Fibroblast of skin of left quadriceps (primary cell): Measurements from ENCODE around the gene NEK6.

Experiments
- DNase-seq, 2 experiments: peaks; one replicate each; pipeline ENCODE4 v3.0.0-alpha.2; 2013; ENCODE audit warnings: low read depth in 2 of 2

The NEK6 gene

DNA sequence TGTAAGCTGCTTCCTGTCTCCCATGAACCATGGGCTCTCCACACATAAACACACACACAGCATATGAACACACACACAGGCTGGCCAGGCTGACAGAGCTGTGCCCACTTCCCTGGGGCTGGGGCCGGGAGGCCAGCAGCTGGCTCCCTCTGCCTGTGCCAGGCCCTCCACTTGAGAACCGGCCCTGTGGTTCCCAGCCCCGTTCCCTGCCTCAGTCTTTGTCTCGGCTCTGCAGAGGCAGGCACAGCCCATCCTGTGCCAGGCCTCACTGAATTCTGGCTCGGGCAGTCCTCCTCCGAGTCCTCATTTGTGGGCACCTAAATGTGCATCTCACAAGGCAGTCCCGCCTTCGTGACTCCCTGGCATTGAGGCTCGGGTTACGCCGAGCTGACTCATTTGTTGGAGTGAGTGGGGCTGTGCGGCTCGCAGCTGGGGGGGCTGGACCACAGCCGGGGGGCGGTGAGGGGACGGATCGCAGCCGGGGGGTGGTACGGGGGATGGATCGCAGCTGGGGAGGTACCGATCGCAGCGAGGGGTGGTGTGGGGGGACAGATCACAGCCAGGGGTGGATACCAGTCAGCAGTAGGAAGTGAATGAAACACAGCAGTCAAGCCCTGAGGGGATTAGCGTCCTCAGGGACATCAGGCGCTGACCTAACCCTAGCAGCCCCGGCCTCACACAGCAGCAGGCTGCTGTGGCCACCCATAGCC is 85.2 kb downstream of the NEK6 start:
- peak; percentile 78 to 82 for DNase-seq

DNA sequence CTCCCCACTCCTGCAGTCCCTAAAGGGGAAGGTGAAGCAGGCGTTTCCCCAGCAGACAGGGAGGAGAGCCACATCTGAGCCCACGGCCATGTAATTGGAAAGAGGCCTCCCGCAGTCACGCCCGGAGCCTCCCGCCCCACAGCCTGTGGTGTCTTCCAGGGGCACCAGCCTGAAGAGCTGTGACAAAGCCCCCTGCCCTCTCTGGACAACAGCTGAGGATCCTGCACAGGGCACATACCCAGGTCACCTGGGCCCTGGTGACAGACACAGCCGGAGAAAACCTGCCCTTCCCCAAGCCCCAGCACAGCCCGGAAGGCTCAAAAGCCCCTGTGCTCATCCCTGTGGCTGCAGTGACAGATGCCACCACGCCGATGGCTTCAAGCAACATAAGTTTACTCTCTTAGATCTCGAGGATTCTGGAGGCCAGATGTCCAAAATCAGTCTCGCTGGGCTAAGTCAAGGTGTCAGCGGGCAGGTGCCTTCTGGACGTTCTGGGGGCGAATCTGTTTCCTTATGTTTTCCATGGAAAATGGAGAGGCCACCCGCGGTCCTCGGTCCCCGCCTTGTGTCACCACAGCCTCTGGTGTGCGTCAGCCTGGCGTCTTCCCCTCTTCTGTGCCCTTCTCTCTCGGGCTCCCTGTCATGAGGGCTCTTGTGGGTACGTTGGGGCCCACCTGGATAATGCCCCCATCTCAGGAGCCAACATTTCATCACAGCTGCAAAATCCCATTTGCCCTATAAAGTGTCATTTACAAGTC is 86.0 kb downstream of the NEK6 start:
- no peak for DNase-seq

DNA sequence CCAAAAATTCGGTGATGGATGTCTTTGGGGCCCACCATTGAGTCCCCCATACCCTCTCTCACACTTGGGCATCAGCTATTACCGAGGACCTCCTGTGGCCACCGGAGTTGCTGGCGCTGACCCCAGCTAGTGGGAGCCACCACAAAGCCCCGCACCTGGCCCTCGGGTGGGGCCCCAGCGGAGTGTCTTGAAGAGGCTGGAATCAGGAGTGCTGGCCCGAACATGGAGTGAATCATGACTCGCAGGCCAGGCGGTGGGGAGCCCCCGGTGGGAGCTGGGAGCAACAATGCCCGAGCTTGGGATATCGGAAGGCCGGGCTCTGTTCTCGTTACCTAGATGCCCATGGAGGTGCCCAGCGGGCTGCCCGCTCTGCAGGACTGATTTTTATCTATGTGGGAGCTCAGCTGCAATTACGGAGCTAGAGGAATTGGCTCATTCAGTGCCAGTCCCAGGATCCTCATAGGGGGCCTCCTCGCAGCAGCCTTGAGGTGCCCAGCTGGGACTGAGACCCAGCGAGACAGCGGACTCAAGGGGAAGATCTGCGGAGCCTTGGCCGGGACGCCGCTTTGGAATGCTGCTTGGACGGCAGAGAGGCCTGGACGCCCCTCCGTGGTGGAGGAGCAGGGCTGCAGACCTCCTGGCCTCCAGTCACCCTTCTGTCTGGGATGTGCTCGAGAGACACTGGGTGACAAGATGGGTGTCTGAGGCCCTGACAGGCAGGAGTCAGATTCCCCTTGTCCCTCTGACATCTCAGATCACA is 86.7 kb downstream of the NEK6 start:
- DNase-seq: no peak

DNA sequence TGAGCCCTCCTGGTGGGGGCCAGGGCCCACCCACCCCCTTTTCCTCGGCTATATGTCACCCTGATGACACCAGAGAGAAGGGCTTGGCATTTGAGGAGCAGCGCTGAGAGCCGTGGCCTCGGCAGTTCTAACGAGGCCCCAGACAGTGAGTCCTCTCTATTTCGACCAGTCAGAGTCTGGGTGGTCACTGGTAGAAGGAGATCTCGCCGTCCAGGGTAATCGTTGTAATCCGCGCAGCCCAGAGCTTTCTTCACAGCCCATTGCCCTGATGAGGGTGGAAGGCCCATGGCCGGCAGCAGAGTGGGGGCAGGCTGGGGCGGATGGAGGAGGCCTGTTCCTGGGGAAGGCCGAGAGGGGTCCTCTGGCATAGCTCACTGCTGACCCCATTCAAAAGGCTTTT is 87.3 kb downstream of the NEK6 start:
- no peak for DNase-seq

DNA sequence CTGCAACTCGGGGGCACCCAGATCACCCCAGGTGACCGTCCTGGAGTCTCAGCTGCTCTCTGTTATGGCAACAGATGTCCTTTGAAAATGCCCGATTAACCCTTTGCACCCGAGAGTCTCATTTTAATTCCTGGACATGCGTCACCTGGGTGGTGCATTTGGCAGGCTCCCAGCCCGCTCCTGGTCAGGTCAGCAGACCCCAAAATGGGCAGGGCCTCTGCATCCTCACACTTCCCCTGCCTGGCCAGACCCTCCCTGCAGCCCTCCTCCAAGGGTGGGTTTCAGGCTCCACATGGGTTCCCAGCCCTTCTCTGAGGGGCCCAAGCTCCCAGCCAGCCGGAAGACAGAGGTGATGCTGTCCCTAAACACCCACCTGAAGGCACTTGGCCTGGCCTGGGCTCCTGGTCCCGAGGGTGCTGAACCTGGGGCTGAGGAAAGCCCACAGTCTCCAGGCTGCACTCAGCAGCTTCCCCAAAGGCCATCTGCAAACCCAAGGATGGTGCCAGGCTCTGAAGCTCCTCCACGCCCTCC is 88.1 kb downstream of the NEK6 start:
- DNase-seq: no peak

DNA sequence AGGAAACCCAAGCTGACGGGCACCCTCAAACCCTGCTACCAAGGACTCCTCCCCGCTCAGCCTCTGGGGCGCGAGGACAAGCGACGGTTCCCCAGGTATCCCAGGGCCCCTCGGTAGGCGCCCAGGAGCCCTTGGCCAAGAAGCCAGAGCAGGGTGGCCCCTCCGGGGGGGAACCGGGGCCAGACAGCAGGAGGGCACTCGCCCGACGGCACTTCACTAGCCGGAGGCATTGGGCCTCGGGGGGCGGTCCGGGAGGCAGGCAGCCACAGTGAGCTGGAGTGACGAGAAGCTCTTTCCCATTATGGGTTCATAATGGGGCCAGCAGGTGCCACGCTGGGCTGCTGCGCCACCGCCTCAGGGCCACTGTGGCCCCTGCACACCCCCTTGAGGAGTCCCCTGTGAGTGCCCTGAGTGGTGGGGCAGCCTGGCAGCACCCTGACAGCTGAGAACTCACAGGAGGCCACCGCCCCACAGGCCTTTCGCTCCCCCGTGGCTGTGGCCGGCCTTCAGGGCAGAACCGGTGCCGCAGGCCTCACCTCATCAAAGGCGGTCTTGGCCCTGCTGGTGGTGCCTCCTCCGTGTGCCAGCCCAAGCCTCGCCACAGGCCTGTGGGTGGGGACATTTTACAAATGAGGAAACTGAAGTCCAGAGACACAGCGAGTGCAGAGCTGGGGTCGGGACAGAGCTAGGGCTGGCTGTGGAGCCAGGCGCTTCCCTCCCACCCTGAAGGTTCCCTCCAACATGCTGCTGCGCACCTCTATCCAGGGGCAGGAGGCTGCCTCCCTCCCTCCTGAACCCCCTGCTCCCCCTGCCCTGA is 88.8 kb downstream of the NEK6 start:
- DNase-seq: no peak

DNA sequence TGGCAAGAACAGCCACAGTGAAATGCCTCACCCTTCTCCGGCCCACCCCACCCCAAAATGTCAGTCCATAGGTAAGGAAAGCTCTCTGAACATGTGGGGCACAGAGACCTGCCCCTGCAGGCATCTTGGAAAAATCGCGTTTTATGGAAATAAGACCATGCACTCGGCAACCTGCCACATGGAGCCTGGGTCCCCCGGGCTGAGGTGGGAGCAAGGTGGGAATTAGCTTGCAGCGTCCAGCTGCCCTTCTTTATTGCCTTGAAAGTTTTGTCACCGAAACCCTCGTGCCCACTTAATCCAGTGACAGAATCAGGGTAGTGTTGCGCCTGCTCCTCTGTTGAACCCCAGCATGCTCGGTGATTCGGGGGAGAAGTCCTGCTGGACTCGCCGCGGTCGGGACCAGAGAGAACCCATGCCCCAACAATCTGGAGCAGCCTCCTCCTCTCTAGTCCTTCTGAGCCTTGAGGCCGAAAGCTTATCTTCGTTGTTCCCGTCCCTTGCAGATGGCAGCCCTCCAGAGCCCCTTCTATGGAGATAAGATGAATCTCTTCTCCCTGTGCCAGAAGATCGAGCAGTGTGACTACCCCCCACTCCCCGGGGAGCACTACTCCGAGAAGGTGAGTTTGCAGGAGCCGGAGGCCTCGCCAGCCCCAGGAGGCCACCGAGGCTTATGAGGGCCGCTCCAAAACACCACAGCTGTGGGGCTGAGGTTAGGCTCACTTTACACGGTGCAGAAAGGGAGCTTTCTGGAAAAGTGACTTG is 89.6 kb downstream of the NEK6 start:
- no peak for DNase-seq

DNA sequence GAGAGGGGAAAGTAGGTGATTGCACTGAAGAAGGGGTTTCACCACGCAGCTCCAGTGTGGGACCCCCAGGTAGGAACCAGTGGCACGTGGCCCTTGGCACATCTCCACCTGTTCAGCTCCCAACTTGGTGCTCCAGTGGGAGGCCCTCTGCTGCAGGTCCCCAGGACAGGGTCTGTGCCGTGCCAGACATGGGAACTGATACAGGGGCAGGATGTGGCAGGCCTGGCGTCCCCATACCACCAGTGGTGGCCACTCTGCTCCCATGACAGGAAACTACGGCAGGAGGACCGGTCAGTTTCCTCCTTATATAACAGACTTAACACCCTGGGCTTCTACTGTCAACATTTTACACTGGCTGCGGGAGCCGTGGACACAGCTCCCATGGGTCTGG is 90.2 kb downstream of the NEK6 start:
- no peak for DNase-seq

DNA sequence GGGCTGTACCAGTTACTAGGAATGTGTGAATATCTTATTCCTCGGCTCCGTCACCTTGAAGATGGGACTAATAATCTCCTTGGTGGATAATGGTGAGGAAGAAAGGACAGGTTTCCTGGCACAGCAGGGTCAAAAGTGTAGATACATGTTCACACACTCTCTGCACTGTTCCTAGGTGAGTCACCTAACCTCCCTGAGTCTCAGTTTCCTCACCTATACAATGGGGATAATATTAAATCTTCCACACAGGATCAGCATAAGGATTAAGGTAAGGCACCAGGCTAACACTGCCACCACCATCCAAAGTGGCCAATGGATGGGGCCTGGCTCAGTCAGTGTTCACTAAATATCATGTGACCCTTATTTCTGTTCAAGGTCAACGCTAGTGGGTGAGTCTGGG is 90.6 kb downstream of the NEK6 start:
- DNase-seq: no peak

DNA sequence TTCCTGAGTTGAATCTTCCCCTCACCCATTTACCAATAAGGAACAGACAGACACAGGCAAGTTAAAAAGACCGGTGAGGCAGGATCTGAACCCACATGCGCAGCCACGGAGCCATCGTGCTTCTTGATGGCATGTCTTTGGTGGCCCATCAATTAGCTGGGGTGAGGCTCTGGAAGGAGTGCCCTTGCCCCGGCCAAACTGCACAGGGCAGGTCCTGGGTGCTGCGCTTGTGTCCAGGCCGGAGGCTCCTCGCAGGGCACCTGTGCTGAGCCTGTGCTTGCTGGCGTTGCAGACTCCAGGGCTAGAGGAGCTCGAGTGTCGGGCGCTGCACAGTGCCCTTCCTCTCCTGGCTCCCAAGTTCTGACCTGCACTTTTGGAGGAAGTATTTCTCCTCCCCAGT is 91.1 kb downstream of the NEK6 start:
- DNase-seq: no peak

DNA sequence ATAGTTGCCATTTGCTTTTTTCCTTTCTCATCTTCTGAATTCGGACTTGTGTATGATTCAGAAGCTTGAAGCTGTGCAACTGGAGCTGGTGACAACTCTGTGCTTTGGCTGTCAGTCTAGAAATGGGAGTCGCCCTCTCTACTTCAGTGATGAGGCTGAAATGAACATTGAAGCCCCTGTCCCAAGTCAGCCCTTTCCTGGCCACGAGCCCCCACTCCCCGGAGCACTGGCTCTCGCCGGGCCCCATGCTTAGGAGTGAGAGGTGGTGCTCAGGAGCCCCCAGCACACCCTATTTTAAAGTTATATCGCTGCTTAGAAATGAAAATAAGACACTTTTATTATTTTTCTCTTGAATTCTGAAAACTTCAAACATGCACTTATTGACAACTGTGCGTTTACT is 91.5 kb downstream of the NEK6 start:
- DNase-seq: no peak

DNA sequence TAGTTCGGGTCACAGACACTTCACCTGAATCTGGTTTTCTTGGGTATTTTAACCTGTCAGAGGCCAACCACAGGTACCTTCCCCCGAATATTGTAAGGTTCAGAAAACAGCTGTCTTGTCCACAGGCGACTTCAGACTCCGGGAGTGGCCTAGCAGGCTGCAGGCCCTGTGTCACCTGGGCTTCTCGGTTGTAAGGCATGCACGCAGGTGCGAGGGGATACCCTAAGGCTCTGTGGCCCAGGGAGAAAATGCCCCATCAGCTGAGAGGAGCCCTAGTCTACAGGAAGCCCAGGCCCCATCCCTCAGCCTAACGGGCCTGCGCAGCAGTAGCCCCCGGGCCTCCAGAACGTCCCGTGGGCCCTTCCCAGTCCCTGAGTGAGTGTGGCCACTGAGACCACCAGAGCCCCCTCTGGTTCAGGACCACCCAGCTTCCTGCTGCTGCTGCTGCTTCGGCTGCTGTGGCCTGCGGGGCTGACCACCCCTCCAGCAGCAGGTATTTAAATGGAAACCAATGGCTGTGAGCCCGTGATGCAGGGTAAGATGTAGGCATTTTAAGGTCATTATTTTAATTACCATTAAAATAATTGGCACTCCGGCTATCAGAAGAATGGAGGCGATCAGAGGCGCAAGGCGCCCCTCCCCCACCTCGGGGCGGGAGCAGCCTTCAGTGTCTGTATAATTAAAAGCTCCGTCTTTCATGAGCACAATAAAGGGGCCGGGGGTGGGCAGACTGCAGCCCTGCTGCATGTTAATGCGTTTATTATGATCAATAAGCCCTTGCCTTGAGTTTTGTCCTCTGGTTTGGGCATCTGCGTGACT is 92.1 kb downstream of the NEK6 start:
- DNase-seq: no peak

DNA sequence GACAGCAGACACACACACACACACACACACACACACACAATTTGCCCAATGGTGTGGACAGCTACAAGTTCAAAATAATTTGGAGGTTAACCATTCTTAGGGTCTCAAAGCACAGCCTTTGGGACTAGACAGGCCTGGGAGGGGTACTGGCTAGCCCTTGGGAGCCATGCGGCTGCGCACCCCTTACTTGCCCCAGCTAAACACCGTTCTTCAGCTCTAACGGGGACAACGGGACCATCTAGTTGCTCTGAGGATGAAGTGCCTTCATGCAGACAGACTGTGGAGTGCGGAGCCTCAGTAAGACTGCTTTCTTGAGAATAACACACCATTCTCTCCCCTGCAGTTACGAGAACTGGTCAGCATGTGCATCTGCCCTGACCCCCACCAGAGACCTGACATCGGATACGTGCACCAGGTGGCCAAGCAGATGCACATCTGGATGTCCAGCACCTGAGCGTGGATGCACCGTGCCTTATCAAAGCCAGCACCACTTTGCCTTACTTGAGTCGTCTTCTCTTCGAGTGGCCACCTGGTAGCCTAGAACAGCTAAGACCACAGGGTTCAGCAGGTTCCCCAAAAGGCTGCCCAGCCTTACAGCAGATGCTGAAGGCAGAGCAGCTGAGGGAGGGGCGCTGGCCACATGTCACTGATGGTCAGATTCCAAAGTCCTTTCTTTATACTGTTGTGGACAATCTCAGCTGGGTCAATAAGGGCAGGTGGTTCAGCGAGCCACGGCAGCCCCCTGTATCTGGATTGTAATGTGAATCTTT is 92.9 kb downstream of the NEK6 start:
- no peak for DNase-seq

DNA sequence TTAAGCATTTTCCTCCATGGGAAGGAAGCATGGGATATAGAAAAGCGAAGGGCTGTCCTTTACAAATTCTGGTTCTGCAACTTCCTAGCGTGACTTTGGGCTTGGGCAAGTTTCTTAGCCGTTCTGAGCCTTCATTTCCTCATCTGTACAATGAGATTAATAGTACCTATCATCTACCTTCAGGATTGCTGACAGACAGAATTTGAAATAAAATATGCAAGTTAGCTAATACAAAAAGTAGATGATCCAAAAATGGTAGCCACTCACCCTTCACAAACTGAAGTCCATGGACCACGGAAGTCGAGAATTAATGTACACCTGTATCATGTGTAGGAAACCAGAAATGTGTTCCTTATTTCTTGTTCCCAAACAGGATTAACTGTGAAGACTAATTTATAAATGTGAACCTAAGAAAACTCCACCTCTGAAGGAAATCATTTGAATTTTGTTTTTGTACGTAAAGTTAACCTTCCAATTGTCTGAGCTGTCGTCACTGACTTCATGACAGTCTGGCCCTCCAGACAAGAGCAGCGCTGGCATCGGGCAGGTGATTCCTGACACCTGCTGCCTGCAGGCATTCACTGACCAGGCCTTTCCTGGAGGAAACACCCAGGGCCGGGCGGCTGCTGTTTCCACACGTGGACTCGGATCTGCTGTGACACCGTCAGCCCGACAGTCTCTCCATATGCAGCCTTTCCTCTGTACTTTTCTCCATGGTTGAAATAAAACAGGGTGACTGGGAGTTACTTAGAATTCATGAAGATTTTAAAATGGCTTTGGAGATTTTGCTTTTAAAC is 94.1 kb downstream of the NEK6 start:
- no peak for DNase-seq

DNA sequence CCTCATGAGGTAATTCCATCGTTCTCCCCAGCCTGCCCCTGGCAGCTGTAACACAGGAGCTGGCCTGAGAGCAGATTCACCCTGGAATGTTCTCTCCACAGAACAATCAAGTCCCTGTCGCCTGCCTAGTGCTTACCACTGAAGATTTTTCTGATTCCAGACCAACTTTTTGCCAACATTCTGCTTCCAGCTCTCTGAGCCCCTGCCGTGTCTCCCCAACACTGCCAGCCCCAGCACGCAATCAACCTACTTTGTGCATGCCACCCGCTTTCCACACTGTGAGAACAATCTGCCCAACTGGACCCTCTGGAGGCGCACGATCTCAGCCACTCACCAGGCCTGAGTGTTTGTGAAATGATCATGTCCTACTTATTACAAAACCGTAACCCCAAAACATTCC is 94.9 kb downstream of the NEK6 start:
- DNase-seq: no peak

DNA sequence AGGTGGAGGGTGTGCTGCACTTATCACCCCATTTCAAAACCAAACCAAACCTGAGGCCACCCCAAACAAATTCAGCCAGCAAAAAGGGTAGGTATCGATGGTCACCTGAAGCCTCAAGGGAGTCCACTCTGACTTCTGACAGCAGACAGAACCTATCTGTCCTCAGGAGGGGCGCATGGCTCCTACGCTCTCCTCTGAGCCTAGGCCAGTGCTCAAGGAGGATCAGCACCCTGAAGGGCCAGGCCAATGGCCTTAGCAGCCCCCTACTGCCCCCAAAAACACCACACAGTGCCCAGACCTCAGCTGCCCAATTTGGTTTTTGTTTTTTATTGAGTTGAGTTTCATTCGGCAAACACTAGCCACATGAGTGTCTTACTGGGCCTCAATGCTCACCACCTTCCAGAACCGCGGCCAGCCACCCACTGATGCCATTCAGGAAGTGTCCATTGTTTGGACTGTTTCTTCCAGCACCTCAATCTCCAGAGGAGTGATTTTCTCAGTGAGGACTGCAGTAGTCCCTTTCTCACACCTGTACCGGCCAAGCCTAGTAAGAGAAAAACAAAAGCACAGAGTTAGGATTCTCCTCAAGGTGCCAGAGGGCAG is 95.5 kb downstream of the NEK6 start:
- DNase-seq: no peak

DNA sequence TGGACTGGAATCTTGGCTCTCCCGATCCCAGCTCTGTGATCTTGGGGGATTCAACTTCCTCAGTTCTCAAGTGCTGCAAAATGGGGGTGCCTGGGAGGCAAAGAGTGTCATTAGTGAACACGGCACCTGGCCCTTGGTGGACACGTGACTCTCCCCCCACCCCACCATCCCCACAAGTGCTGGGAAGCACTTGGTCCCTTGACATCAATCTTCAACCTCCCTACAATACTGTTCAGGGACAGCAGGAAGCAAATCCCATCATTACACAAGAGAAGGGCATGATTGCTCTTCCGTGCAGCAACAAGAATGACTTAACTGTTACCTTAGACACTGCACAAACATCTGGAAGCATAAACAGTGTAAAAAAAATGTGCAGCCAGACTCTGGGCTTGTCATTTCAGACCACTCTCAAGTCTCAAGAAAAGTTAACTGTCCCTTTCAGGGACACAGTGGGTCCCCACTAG is 96.1 kb downstream of the NEK6 start:
- no peak for DNase-seq
